SK-N-SH (cell line): ENCODE data around the gene TMEM143. TPM values are rescaled to one million over a fixed set of nuclear protein-coding genes. Genes with fewer than 3 reads are reported as not detected.
"Not testable (repeated sequence)": the region's sequence is repeated elsewhere in the genome, so short reads cannot be mapped to it uniquely, and the experiment has no call there.

Experiments used
- CTCF ChIA-PET: fragments of 300-600, 350-600 bp; formaldehyde crosslinking; extraction: SDS; loops from one replicate; lab custom pipeline; 2021; lab: Yijun Ruan, JAX
- POLR2A ChIA-PET: fragments of 350-600 bp; sonication (Branson Sonifier 250); formaldehyde crosslinking; extraction: SDS; loops from one replicate; lab custom pipeline; 2020; ENCODE audit warnings: antibody characterized with exemption, inconsistent platforms; lab: Yijun Ruan, JAX
- DNase-seq: peaks from one replicate; pipeline ENCODE4 v3.0.0; 2012
- H2AFZ ChIP-seq: fragments of 200-600 bp; sonication (generic); 2 replicates; pipeline ENCODE4 v1.8.1; 2016; ENCODE audit warnings: antibody characterized with exemption, mild to moderate bottlenecking, low read depth
- H3F3A ChIP-seq: fragments of 200-600 bp; sonication (generic); replicated peaks from 2 replicates; pipeline ENCODE3; 2016; ENCODE audit warnings: antibody characterized with exemption, mild to moderate bottlenecking; ENCODE audit not compliant: insufficient read depth
- H3K27ac ChIP-seq, 2 experiments: fragments of 200-500 bp in 1 of 2; fragments of 200-600 bp in 1 of 2; sonication (Bioruptor generic) in 1 of 2; sonication (generic), shearing (Covaris generic) in 1 of 2; 2 replicates each; pipeline versions ENCODE4 v1.5.1 to v1.6.1; 2014 to 2016; ENCODE audit warnings: low read depth in 2 of 2, inconsistent platforms in 1 of 2, low read length in 1 of 2, mild to moderate bottlenecking in 1 of 2, mixed read lengths in 1 of 2
- H3K27me3 ChIP-seq: fragments of 200-600 bp; sonication (generic), shearing (Covaris generic); 2 replicates; pipeline ENCODE4 v1.6.1; 2016; ENCODE audit warnings: mixed run types; ENCODE audit not compliant: insufficient read depth
- H3K36me3 ChIP-seq, 2 experiments: fragments of 200-500 bp in 1 of 2; fragments of 200-600 bp in 1 of 2; sonication (Bioruptor generic) in 1 of 2; sonication (generic) in 1 of 2; replicated peaks in 1 of 2; 2 replicates each; pipeline versions ENCODE3 to v1.5.1; 2014 to 2016; ENCODE audit warnings: low read length in 1 of 2, mild to moderate bottlenecking in 1 of 2; ENCODE audit not compliant: insufficient read depth in 2 of 2, control insufficient read depth in 1 of 2
- H3K4me1 ChIP-seq, 2 experiments: fragments of 200-500 bp in 1 of 2; fragments of 200-600 bp in 1 of 2; sonication (Bioruptor generic) in 1 of 2; sonication (generic), shearing (Covaris generic) in 1 of 2; 2 replicates each; pipeline versions ENCODE4 v1.5.1 to v1.6.1; 2014 to 2016; ENCODE audit warnings: low read depth in 1 of 2, low read length in 1 of 2, mixed run types in 1 of 2; ENCODE audit not compliant: insufficient read depth in 2 of 2, control insufficient read depth in 1 of 2
- H3K4me2 ChIP-seq: fragments of 200-600 bp; sonication (generic), shearing (Covaris generic); 2 replicates; pipeline ENCODE4 v1.6.1; 2017; ENCODE audit warnings: mixed run types
- H3K4me3 ChIP-seq, 2 experiments: fragments of 200-500 bp in 1 of 2; fragments of 200-600 bp in 1 of 2; sonication (Bioruptor generic) in 1 of 2; sonication (generic), shearing (Covaris generic) in 1 of 2; 2 replicates each; pipeline versions ENCODE4 v1.5.1 to v1.8.1; 2014 to 2016; ENCODE audit warnings: low read depth in 2 of 2, inconsistent platforms in 1 of 2, low read length in 1 of 2, mild to moderate bottlenecking in 1 of 2, mixed read lengths in 1 of 2, moderate library complexity in 1 of 2
- H3K79me2 ChIP-seq: fragments of 200-600 bp; sonication (generic); 2 replicates; pipeline ENCODE4 v1.8.1; 2017; ENCODE audit warnings: mild to moderate bottlenecking; ENCODE audit not compliant: insufficient read depth
- H3K9ac ChIP-seq: fragments of 200-600 bp; sonication (generic); 2 replicates; pipeline ENCODE4 v1.6.1; 2017; ENCODE audit warnings: mixed run types
- H3K9me2 ChIP-seq: fragments of 200-600 bp; sonication (generic); 2 replicates; pipeline ENCODE4 v1.6.1; 2017; ENCODE audit warnings: mixed run types
- H3K9me3 ChIP-seq: fragments of 200-600 bp; sonication (generic); 2 replicates; pipeline ENCODE4 v1.6.1; 2017; ENCODE audit warnings: mixed run types, mild to moderate bottlenecking, moderate library complexity
- H4K20me1 ChIP-seq: fragments of 200-600 bp; sonication (generic); 2 replicates; pipeline ENCODE4 v1.6.1; 2017; ENCODE audit warnings: mild to moderate bottlenecking, mixed run types; ENCODE audit not compliant: insufficient read depth
- CHD2 ChIP-seq: fragments of 150-350 bp; IDR thresholded peaks from 2 replicates; pipeline ENCODE4 v1.6.1; 2018; ENCODE audit warnings: low read length; ENCODE audit not compliant: partially characterized antibody
- FOXJ3 ChIP-seq: sonication (generic); formaldehyde crosslinking; IDR thresholded peaks from 2 replicates; pipeline ENCODE4 v1.5.1; 2020; ENCODE audit warnings: mild to moderate bottlenecking, missing genetic modification reagents
- GABPA ChIP-seq: IDR thresholded peaks from 2 replicates; pipeline ENCODE4 v1.4.0; 2012; ENCODE audit warnings: low read depth, mild to moderate bottlenecking
- GATA2 ChIP-seq: sonication (generic); formaldehyde crosslinking; IDR thresholded peaks from 2 replicates; pipeline ENCODE4 v1.5.0; 2020; ENCODE audit warnings: mild to moderate bottlenecking, missing genetic modification reagents
- MXI1 ChIP-seq: IDR thresholded peaks from 2 replicates; pipeline ENCODE4 v1.6.1; 2012; ENCODE audit warnings: mild to moderate bottlenecking, low read depth, low read length, improper control_type of control experiment
- POLR2AphosphoS5 ChIP-seq: IDR thresholded peaks from 2 replicates; pipeline ENCODE4 v1.6.1; 2012; ENCODE audit warnings: low read depth, low read length
- REST ChIP-seq: IDR thresholded peaks from 2 replicates; pipeline ENCODE4 v1.6.1; 2012; ENCODE audit warnings: mild to moderate bottlenecking, low read depth, low read length, moderate library complexity
- RFX5 ChIP-seq: IDR thresholded peaks from 2 replicates; pipeline ENCODE4 v1.6.1; 2012; ENCODE audit warnings: mild to moderate bottlenecking, improper control_type of control experiment, low read length
- RXRA ChIP-seq: IDR thresholded peaks from 2 replicates; pipeline ENCODE4 v1.4.0; 2012; ENCODE audit warnings: low read depth, mild to moderate bottlenecking, borderline replicate concordance
- SMC3 ChIP-seq: IDR thresholded peaks from 2 replicates; pipeline ENCODE4 v1.6.1; 2012; ENCODE audit warnings: low read depth, low read length, improper control_type of control experiment
- TAF1 ChIP-seq: IDR thresholded peaks from 2 replicates; pipeline ENCODE4 v1.6.1; 2012; ENCODE audit warnings: low read depth, mild to moderate bottlenecking, low read length, moderate library complexity, borderline replicate concordance
- TCF12 ChIP-seq: IDR thresholded peaks from 2 replicates; pipeline ENCODE4 v1.4.0; 2012
- TEAD4 ChIP-seq: IDR thresholded peaks from 2 replicates; pipeline ENCODE4 v1.4.0; 2012; ENCODE audit warnings: mild to moderate bottlenecking, borderline replicate concordance; ENCODE audit not compliant: insufficient read depth
- WGBS: methylation state at CpG from one replicate; pipeline ENCODE4 v1.1.6; 2017; ENCODE audit warnings: low lambda C conversion rate; 5-methylcytosine and 5-hydroxymethylcytosine counted together
- polyA plus RNA-seq, 3 experiments: library from polyadenylated mRNA; depleted of rRNA; stranded (reverse); fragments of >200 nt; gene quantifications; 2 replicates each; pipeline ENCODE4 v1.2.3, GENCODE V29; 2012
- TF ChIP-seq, protein P1 (sequence below): fragments of 150-350 bp; IDR thresholded peaks from 2 replicates; pipeline ENCODE4 v1.6.1; 2017; ENCODE audit warnings: antibody characterized with exemption, low read length, low read depth, borderline replicate concordance
- TF ChIP-seq, protein P2 (sequence below): IDR thresholded peaks from 2 replicates; pipeline ENCODE4 v1.4.0; 2012; ENCODE audit warnings: low read depth, borderline replicate concordance

Gene TMEM143
- polyA plus RNA-seq, 1 of the 3 experiments (the other 2 are of a cell fraction), result 21.9 TPM

DNA sequence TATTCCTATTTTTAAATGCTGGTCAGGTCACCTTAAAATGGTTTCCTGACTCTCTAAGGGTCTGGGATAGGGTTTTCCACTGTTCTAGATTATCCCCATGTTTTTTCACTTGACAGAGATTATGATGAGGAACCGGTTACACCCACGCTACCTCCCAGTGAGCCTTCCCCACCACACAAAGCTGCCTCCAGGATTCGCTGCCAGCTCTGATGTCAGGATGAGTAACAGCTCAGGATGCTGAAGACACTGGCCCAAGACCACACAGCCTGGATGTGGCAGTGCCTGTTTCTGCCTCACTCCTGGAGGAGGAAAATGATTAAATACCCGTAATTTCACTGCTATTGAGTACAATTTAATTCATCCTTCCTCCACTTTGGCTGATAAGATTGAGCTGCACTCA, 70.9 kb downstream of the TMEM143 start:
- no peak overlapping the region for H3K4me2 ChIP-seq
- H3K9ac ChIP-seq, result no peak overlapping the region
- H2AFZ ChIP-seq, result no peak overlapping the region
- peaks cover 9% of the 10 kb centered on the region for H3F3A ChIP-seq
- H3K9me2 ChIP-seq, result no peaks in the 10 kb centered on the region
- H3K9me3 ChIP-seq, result no peaks in the 10 kb centered on the region
- no peaks in the 10 kb centered on the region for H3K36me3 ChIP-seq
- H3K79me2 ChIP-seq, result no peaks in the 10 kb centered on the region
- ChIA-PET POLR2A (no interaction called here), CTCF (interaction anchor here (1.1 to 10.8 kb wide), 4 partner anchors 24 to 292 kb away, joined by 3 to 159 read pairs (median 4); partner anchors contain the start of genes CARD8 and ZNF114)
- H3K4me1 ChIP-seq, result peaks cover 4% of the 10 kb centered on the region in 2 experiments; a peak in 1 of 4 replicates
- DNase-seq, result no peak
- no peak overlapping the region for H3K4me3 ChIP-seq
- H4K20me1 ChIP-seq, result no peaks in the 10 kb centered on the region
- no peak for TF ChIP-seq FOXJ3 (CRISPR knock-in tag)
- TF ChIP-seq CHD2, result no peak
- no peak for TF ChIP-seq RFX5
- TF ChIP-seq REST, result no peak
- no peak for TF ChIP-seq GABPA
- TF ChIP-seq TCF12, result no peak
- TF ChIP-seq, protein P1, sequence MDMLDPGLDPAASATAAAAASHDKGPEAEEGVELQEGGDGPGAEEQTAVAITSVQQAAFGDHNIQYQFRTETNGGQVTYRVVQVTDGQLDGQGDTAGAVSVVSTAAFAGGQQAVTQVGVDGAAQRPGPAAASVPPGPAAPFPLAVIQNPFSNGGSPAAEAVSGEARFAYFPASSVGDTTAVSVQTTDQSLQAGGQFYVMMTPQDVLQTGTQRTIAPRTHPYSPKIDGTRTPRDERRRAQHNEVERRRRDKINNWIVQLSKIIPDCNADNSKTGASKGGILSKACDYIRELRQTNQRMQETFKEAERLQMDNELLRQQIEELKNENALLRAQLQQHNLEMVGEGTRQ, result no peak
- no peak for TF ChIP-seq MXI1
- no peak for TF ChIP-seq POLR2AphosphoS5
- TF ChIP-seq, protein P2, sequence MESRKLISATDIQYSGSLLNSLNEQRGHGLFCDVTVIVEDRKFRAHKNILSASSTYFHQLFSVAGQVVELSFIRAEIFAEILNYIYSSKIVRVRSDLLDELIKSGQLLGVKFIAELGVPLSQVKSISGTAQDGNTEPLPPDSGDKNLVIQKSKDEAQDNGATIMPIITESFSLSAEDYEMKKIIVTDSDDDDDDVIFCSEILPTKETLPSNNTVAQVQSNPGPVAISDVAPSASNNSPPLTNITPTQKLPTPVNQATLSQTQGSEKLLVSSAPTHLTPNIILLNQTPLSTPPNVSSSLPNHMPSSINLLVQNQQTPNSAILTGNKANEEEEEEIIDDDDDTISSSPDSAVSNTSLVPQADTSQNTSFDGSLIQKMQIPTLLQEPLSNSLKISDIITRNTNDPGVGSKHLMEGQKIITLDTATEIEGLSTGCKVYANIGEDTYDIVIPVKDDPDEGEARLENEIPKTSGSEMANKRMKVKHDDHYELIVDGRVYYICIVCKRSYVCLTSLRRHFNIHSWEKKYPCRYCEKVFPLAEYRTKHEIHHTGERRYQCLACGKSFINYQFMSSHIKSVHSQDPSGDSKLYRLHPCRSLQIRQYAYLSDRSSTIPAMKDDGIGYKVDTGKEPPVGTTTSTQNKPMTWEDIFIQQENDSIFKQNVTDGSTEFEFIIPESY, result no peak
- no peak for TF ChIP-seq TEAD4
- TF ChIP-seq SMC3, result no peak
- TF ChIP-seq GATA2 (CRISPR knock-in tag), result no peak
- no peak for TF ChIP-seq TAF1
- TF ChIP-seq RXRA, result no peak
- TF ChIP-seq, all 33 proteins: peak for 0
- H3K27me3 ChIP-seq, result no peaks in the 10 kb centered on the region
- WGBS, result 50% methylated on average over 4 of the region's 4 CpGs
- no peak overlapping the region for H3K27ac ChIP-seq

DNA sequence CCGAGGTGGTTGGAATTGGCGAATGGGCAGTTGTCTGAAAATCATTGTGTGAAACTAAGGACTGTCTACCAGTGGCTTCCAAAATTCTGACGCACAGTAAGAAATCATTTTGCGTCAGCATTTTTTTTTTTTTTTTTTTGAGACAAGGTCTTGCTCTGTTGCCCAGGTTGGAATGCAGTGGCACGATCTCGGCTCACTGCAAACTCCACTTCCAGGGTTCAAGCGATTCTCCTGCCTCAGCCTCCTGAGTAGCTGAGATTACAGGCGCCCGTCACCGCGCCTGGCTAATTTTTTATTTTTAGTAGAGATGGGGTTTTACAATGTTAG, 72.3 kb downstream of the TMEM143 start:
- H3K27me3 ChIP-seq, H3K36me3 ChIP-seq, H3K9me3 ChIP-seq, DNase-seq, H3K9ac ChIP-seq, H3K9me2 ChIP-seq, H3K79me2 ChIP-seq, H3K27ac ChIP-seq, H3K4me1 ChIP-seq, H4K20me1 ChIP-seq, H2AFZ ChIP-seq, POLR2A ChIA-PET, H3K4me2 ChIP-seq: not testable (repeated sequence)
- WGBS, result 33% methylated on average over 11 of the region's 11 CpGs
- Histone ChIP-seq H3F3A (peaks cover 10% of the 10 kb centered on the region), H3K4me3 (peak overlapping the region in 1 of 2 experiments; percentile 61; a peak in 2 of 4 replicates)
- CTCF ChIA-PET, result interaction anchor here (1.0 to 10.8 kb wide), 9 partner anchors 14 to 330 kb away, joined by 3 to 159 read pairs (median 6); partner anchors contain the start of gene ZNF114
